ENCODE measurements around the gene CTSD.
A peak's percentile ranks its signal among the peaks of the same experiment; 100 is the strongest.

The CTSD gene

DNA sequence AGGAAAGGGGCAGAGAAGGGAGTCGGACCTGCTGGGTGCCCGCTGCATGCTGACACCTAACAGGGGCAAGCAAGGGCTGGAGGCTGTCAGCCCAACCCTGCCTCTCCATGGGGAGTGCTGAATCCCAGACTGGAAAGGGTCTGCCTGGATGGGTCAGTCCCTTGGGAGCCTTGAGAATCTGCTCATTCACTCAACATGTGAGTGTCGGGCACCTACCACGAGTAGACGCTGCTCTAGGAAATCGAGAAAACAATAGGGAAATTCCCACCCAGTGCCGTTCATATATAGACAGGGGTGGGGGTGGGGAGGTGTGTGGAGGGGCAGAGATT lies 4.4 kb upstream of the CTSD start:
- in situ Hi-C loops (cut with HindIII; ENCODE audit: low sequenced_read_pairs): no loop called here
- TF ChIP-seq, protein P1, sequence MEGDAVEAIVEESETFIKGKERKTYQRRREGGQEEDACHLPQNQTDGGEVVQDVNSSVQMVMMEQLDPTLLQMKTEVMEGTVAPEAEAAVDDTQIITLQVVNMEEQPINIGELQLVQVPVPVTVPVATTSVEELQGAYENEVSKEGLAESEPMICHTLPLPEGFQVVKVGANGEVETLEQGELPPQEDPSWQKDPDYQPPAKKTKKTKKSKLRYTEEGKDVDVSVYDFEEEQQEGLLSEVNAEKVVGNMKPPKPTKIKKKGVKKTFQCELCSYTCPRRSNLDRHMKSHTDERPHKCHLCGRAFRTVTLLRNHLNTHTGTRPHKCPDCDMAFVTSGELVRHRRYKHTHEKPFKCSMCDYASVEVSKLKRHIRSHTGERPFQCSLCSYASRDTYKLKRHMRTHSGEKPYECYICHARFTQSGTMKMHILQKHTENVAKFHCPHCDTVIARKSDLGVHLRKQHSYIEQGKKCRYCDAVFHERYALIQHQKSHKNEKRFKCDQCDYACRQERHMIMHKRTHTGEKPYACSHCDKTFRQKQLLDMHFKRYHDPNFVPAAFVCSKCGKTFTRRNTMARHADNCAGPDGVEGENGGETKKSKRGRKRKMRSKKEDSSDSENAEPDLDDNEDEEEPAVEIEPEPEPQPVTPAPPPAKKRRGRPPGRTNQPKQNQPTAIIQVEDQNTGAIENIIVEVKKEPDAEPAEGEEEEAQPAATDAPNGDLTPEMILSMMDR (IDR thresholded peaks at IDR 0.05; ENCODE audit: low read depth, low read length, missing control alignments): no peak
- no peak overlapping the region for H3K4me3 ChIP-seq (ENCODE audit: low read depth, low read length)
- DNase-seq (ENCODE audit: low read depth): no peak

DNA sequence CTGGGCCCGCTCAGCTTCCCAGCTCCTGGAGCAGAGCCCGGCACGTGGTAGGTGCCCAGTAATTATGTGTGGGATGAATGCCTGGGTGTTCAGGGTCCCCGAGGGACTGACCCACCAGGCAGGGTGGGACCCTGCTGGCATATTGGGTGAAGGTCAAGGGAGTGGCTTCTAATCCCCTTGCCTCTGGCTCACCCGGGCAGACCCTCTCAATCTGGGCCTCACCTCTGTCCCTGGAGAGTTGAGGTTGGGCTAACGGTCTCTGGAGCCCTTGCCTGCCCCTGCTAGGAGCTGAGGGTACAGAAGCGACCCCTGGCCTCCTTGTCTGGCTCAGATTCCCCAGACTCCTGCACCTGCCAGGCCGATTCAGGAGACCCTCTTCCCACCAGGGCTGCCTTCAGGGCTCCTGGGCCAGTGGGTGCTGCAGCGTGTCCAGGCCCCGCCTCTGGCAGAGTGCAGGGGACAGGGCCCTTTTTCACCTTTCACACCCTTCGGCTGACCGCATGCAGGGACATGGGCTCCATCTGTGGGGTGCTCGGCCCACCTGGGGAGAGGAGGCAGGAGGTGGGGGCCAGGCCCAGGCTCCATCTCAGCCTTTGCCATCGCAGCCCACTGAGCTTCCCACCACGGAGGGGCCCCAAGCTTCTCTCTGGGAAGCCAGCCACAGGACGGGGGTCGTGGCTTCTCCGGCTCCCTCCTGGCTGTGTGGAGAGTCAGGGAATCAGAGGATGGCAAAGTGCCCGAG lies 3.8 kb upstream of the CTSD start:
- TF ChIP-seq, protein P1 (IDR thresholded peaks at IDR 0.05; ENCODE audit: low read depth, low read length, missing control alignments): no peak
- in situ Hi-C loops (cut with HindIII; ENCODE audit: low sequenced_read_pairs): no loop called here
- DNase-seq (ENCODE audit: low read depth): no peak
- H3K4me3 ChIP-seq (ENCODE audit: low read depth, low read length): no peak overlapping the region

DNA sequence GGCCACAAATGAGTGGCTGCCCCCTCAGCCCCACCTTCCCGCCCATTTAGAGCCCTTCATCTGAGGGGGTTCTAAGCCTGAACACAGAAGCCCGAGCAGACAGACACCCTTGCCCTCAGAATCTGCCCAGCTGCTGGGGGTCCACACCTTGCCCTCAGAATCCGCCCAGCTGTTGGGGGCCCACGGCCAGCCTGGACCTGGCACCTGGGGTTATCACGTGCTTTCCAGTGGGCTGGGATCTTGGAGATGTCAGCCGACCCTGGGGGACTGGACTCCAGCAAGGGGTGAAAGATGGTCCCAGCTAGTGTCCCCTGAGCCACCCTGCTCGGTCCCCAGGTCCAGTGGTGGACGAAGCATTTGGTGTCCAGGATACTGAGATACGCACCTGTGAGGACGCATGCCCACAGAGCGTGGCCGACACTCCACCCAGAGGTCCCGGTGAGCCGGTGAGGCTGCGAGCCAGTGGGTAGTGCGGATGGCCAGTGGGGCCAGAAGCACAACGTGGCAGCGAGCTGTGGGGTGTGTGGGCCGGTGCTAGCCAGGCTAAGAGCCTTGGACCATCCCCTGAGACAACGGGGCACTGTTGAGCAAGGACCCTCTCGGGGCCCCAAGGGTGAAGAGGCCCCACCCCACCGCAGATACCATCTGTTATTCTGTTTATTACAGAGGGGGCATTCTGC lies 3.1 kb upstream of the CTSD start:
- no peak for DNase-seq (ENCODE audit: low read depth)
- no peak overlapping the region for H3K4me3 ChIP-seq (ENCODE audit: low read depth, low read length)
- in situ Hi-C loops (cut with HindIII; ENCODE audit: low sequenced_read_pairs): no loop called here
- TF ChIP-seq, protein P1 (IDR thresholded peaks at IDR 0.05; ENCODE audit: low read depth, low read length, missing control alignments): no peak

DNA sequence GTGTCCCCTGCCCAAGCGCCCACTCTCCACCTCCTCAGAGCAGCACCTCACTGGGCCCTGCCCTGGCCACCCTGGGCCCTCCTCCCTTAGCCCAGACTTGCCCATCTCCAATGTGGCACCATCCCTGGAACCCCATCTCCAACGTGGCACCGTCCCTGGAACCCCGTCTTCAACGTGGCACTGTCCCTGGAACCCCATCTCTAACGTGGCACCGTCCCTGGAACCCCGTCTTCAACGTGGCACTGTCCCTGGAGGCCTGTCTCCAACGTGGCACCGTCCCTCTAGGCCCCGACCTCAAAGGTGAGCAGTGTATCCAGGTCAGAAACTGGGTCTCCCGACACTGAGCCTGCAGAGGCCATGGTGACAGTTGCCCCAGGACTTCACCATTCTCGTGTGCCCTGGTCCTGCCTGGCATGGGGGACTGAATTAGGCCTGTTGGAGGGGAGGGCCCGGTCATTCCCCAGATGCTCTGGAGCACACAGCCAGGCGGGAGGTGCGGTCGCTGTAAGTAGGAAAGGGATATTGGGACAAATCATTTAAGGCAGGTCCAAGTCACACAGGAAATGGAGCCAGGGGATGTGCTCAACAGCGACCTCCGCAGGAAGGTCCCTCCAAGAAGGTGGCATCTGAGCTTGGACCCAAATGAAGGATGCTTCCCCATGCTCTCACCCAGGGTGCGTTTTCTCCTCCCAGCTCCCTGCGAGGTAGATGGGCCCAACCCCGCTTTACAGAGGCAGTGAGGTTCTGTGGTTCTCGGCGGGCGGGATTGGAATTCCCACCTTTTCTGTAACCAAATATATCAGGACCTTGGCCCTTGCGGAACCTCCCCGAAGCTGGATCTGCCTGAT lies 2.4 kb upstream of the CTSD start:
- in situ Hi-C loops (cut with HindIII; ENCODE audit: low sequenced_read_pairs): no loop called here
- H3K4me3 ChIP-seq (ENCODE audit: low read depth, low read length): no peak overlapping the region
- DNase-seq (ENCODE audit: low read depth): no peak
- TF ChIP-seq, protein P1 (IDR thresholded peaks at IDR 0.05; ENCODE audit: low read depth, low read length, missing control alignments): peak; percentile 6

DNA sequence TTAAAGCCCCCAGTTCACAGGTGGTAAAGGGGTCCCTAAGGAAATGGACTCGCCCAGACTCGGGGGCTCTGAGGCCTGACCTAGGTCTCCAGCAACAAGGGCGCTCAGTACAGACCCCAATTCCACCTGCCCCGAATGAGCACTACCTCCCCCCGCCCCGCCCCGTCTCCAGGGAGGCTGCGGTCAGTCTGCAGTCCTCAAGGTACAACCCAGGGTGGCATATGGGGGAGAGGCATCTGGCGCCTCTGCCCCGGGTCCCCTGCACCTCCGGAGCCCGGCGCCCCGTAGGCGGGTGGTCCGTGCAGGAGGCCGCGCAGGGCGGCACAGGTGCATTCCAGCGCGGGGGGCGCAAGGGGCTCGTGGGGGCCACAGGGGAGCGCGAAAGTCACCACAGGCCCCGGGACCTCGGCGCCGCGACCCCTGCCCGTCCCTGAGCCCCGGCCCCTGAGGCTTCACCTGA lies 361 bp downstream of the CTSD start:
- DNase-seq (ENCODE audit: low read depth): no peak
- TF ChIP-seq, protein P1 (IDR thresholded peaks at IDR 0.05; ENCODE audit: low read depth, low read length, missing control alignments): no peak
- in situ Hi-C loops (cut with HindIII; ENCODE audit: low sequenced_read_pairs): no loop called here
- H3K4me3 ChIP-seq (ENCODE audit: low read depth, low read length): peak overlapping the region; percentile 86

DNA sequence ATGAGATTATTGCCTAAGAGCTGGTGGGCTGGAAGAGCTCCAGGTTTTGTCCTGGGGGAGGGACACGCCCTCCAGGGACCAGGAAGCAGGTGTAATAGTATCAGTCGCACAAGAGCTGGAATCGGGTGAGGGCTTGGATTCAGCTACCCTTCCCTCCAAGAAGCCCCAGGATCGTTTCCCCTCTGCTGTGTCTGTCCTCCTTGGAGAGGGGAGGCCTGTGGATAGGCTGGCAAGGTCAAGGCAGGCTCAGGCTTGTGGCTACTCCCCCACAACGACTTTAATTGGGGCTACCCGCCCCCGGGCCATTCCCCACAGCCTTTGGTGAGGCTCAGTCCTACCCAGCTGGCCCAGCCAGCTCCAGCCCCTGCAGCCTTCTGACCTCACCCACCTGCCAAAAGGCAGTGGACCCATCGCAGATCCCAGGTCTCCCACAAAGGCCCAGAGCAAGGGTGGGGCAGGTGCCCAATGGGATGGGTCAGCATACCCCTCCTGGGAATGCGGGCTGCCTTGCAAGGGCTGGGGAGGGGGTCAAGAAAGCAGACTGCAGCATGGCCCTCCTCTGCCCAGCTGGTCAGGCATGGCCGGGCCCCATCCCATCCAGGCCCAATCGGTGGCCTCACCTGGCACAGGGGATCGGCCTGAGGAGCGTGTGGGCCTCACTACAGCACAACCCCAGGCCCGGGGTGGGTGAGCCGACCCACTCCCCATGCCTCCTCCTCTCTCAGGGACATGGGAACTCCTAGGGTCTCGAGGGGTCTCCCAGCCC lies 1.0 kb downstream of the CTSD start:
- TF ChIP-seq, protein P1 (IDR thresholded peaks at IDR 0.05; ENCODE audit: low read depth, low read length, missing control alignments): no peak
- in situ Hi-C loops (cut with HindIII; ENCODE audit: low sequenced_read_pairs): no loop called here
- DNase-seq (ENCODE audit: low read depth): no peak
- H3K4me3 ChIP-seq (ENCODE audit: low read depth, low read length): peak overlapping the region; percentile 86

All from astrocyte of the cerebellum (primary cell).